Right kidney (tissue), 1 donor: ENCODE data around the gene C10orf90.
"Not testable (repeated sequence)": the region's sequence is repeated elsewhere in the genome, so short reads cannot be mapped to it uniquely, and the experiment has no call there.

Experiments used
- DNase-seq: peaks from one replicate; pipeline ENCODE4 v3.0.0-alpha.2; 2016

The C10orf90 gene

GRCh38 chr10:126387931-126388911, 282.3 kb downstream of the C10orf90 start, which contains the start of gene ADAM12:
ADAM12 (minus strand) TSS chr10:126388477; CDS start chr10:126388145, 332 bp downstream.
- DNase-seq: peak; percentile 75

- DNase-seq: peak; percentile 76
These were observed 283.2 kb downstream of the C10orf90 start for GRCh38 chr10:126387041-126387921.

- DNase-seq: no peak
These were observed 286.1 kb downstream of the C10orf90 start for GRCh38 chr10:126384269-126384873.

GRCh38 chr10:126380352-126381076, 290.0 kb downstream of the C10orf90 start:
- DNase-seq: no peak

GRCh38 chr10:126379166-126379565, 291.3 kb downstream of the C10orf90 start:
- not testable (repeated sequence) for DNase-seq

- no peak for DNase-seq
These were observed 293.5 kb downstream of the C10orf90 start for GRCh38 chr10:126376956-126377355.

- DNase-seq: no peak
These were observed 294.5 kb downstream of the C10orf90 start for GRCh38 chr10:126375926-126376554.

- DNase-seq: no peak
These were observed 295.2 kb downstream of the C10orf90 start for GRCh38 chr10:126375299-126375698.
